NCI-H345 treated with DMSO at 0.1 percent for 48 hours (cell line): ENCODE measurements around the gene METTL8.
"Not testable (repeated sequence)": the region's sequence is repeated elsewhere in the genome, so short reads cannot be mapped to it uniquely, and the experiment has no call there.

Experiments
- DNase-seq: peaks from one replicate; lab custom pipeline; 2025; ENCODE audit not compliant: unreplicated experiment; lab: John Stamatoyannopoulos, UW

Gene METTL8

GRCh38 chr2:171402906-171403580, 30.7 kb downstream of the METTL8 start:
- DNase-seq = no peak

GRCh38 chr2:171401947-171402346, 31.8 kb downstream of the METTL8 start:
- no peak for DNase-seq

GRCh38 chr2:171400395-171400794, 33.4 kb downstream of the METTL8 start:
- no peak for DNase-seq

- no peak for DNase-seq
Measured at GRCh38 chr2:171399292-171399691, 34.5 kb downstream of the METTL8 start.

GRCh38 chr2:171394164-171394740, 39.5 kb downstream of the METTL8 start:
- DNase-seq = no peak

GRCh38 chr2:171393487-171393886, 40.3 kb downstream of the METTL8 start:
- DNase-seq = no peak

- DNase-seq = no peak
Measured at GRCh38 chr2:171391532-171391931, 42.3 kb downstream of the METTL8 start.

- no peak for DNase-seq
Measured at GRCh38 chr2:171390941-171391516, 42.8 kb downstream of the METTL8 start.

- no peak for DNase-seq
Measured at GRCh38 chr2:171389780-171390179, 44.0 kb downstream of the METTL8 start.

- no peak for DNase-seq
Measured at GRCh38 chr2:171389325-171389724, 44.5 kb downstream of the METTL8 start.

GRCh38 chr2:171387052-171387451, 46.7 kb downstream of the METTL8 start:
- no peak for DNase-seq

- DNase-seq = no peak
Measured at GRCh38 chr2:171386627-171387026, 47.2 kb downstream of the METTL8 start.

- DNase-seq = no peak
Measured at GRCh38 chr2:171383134-171383533, 50.7 kb downstream of the METTL8 start.

GRCh38 chr2:171382175-171382574, 51.6 kb downstream of the METTL8 start:
- not testable (repeated sequence) for DNase-seq

- DNase-seq = not testable (repeated sequence)
Measured at GRCh38 chr2:171377852-171378251, 55.9 kb downstream of the METTL8 start.

- no peak for DNase-seq
Measured at GRCh38 chr2:171367692-171368091, 66.1 kb downstream of the METTL8 start.

- no peak for DNase-seq
Measured at GRCh38 chr2:171365778-171366177, 68.0 kb downstream of the METTL8 start.

GRCh38 chr2:171365232-171365631, 68.6 kb downstream of the METTL8 start:
- no peak for DNase-seq

GRCh38 chr2:171362396-171362795, 71.4 kb downstream of the METTL8 start:
- DNase-seq = no peak

GRCh38 chr2:171360905-171361304, 72.9 kb downstream of the METTL8 start:
- no peak for DNase-seq

GRCh38 chr2:171353746-171354145, 80.0 kb downstream of the METTL8 start:
- not testable (repeated sequence) for DNase-seq

GRCh38 chr2:171348056-171348455, 85.7 kb downstream of the METTL8 start:
- no peak for DNase-seq
